HL-60 (cell line): ENCODE results near the gene CTDSPL2.

Experiments used
- CTCF ChIP-seq: IDR thresholded peaks from one replicate; pipeline ENCODE4 v1.5.1; 2011; ENCODE audit warnings: low read length, control low read depth, inconsistent platforms; ENCODE audit not compliant: insufficient read depth
- GABPA ChIP-seq: IDR thresholded peaks from 2 replicates; pipeline ENCODE4 v1.6.1; 2012; ENCODE audit warnings: low read depth
- REST ChIP-seq: IDR thresholded peaks from 2 replicates; pipeline ENCODE4 v1.6.1; 2012; ENCODE audit warnings: low read depth; ENCODE audit not compliant: insufficient replicate concordance

- no peak for TF ChIP-seq CTCF
- TF ChIP-seq REST: no peak
- no peak for TF ChIP-seq GABPA
Observed at GRCh38 chr15:44482090-44482489, 54.7 kb downstream of the CTDSPL2 start.
